Gastroesophageal sphincter (tissue), 4 donors: Measurements from ENCODE around the gene CPED1. TPM values are rescaled to one million over a fixed set of nuclear protein-coding genes. Genes with fewer than 3 reads are reported as not detected.

Source experiments
- ATAC-seq: fragments of 150-250 bp; one replicate; pipeline ENCODE4 v1.9.1; 2016; ENCODE audit warnings: mild to moderate bottlenecking, moderate library complexity
- H3K27ac ChIP-seq, 4 donors: fragments of 200-600 bp; sonication (generic) in 3 of 4; 1 replicate in 3 of 4; 2 replicates in 1 of 4; pipeline ENCODE4 v1.5.1; 2016 to 2019
- H3K27me3 ChIP-seq: fragments of 200-600 bp; sonication (generic); one replicate; pipeline ENCODE4 v1.5.1; 2019
- H3K36me3 ChIP-seq, 2 donors: fragments of 200-600 bp; sonication (generic); one replicate each; pipeline ENCODE4 v1.5.1; 2019; ENCODE audit warnings: control low read depth in 1 of 2
- H3K4me1 ChIP-seq, 3 donors: fragments of 200-600 bp; sonication (generic); 1 replicate in 2 of 3; 2 replicates in 1 of 3; pipeline ENCODE4 v1.5.1; 2016 to 2019; ENCODE audit warnings: control low read depth in 2 of 3
- H3K4me3 ChIP-seq, 2 donors: fragments of 200-600 bp; sonication (generic); one replicate each; pipeline ENCODE4 v1.5.1; 2019; ENCODE audit warnings: mild to moderate bottlenecking in 1 of 2, moderate library complexity in 1 of 2
- H3K9me3 ChIP-seq, 3 donors: fragments of 200-600 bp; sonication (generic); one replicate each; pipeline ENCODE4 v1.5.1; 2017 to 2019; ENCODE audit warnings: control low read depth in 2 of 3
- CTCF ChIP-seq, 4 experiments: fragments of 200-600 bp in 2 of 4; fragments of 450-650 bp in 2 of 4; sonication (generic) in 1 of 4; IDR thresholded peaks; one replicate each; pipeline ENCODE4 v1.5.1; 2017 to 2019; ENCODE audit warnings: antibody characterized with exemption in 4 of 4, mild to moderate bottlenecking in 2 of 4, moderate library complexity in 2 of 4
- EP300 ChIP-seq: sonication (generic); formaldehyde crosslinking; IDR thresholded peaks from one replicate; pipeline ENCODE4 v1.6.1; 2017; ENCODE audit warnings: antibody characterized with exemption, mild to moderate bottlenecking
- POLR2A ChIP-seq, 2 donors: fragments of 450-650 bp; IDR thresholded peaks; one replicate each; pipeline ENCODE4 v1.6.1; 2017; ENCODE audit warnings: antibody characterized with exemption in 2 of 2, mild to moderate bottlenecking in 2 of 2, moderate library complexity in 1 of 2
- POLR2AphosphoS5 ChIP-seq: sonication (generic); formaldehyde crosslinking; IDR thresholded peaks from one replicate; pipeline ENCODE4 v1.6.1; 2017; ENCODE audit warnings: antibody characterized with exemption
- WGBS, 2 donors: methylation state at CpG; one replicate each; pipeline ENCODE4 v1.1.5; 2018; ENCODE audit warnings: low coverage in 1 of 2; 5-methylcytosine and 5-hydroxymethylcytosine counted together
- total RNA-seq, 4 donors: library from RNA; depleted of rRNA; stranded (reverse); fragments of >200 nt; gene quantifications; one replicate each; pipeline ENCODE4 v1.1.0, GENCODE V29; 2016

The CPED1 gene
- total RNA-seq, 4 donors from 2014 or later = 35.1 to 97.7 (median 60.5) TPM

- no peaks in the 10 kb centered on the region for H3K9me3 ChIP-seq
- peaks cover 5 to 86% (median 8%) of the 10 kb centered on the region in 3 donors for H3K4me1 ChIP-seq
- no peak overlapping the region for H3K4me3 ChIP-seq
- ATAC-seq = no peak
- H3K36me3 ChIP-seq = no peaks in the 10 kb centered on the region
- no peaks in the 10 kb centered on the region for H3K27me3 ChIP-seq
- TF ChIP-seq CTCF (IDR thresholded peaks at IDR 0.05) (no peak), POLR2A (IDR thresholded peaks at IDR 0.05) (no peak), POLR2AphosphoS5 (no peak), EP300 (no peak)
- peak overlapping the region in 2 of 4 donors; percentile 3 to 45 for H3K27ac ChIP-seq
- WGBS, 2 donors = 100% methylated on average over 1 to 2 of the region's 2 CpGs
Observed at GRCh38 chr7:120995654-120996053, 7.1 kb downstream of the CPED1 start.

- TF ChIP-seq EP300 (no peak), POLR2AphosphoS5 (peak; percentile 46), CTCF (IDR thresholded peaks at IDR 0.05) (peak in 1 of 4 experiments; percentile 12)
- Histone ChIP-seq H3K27ac (peak overlapping the region in 2 of 4 donors; percentile 3 to 45), H3K4me3 (no peak overlapping the region), H3K36me3 (no peaks in the 10 kb centered on the region), H3K27me3 (no peaks in the 10 kb centered on the region), H3K4me1 (peaks cover 4 to 86% (median 8%) of the 10 kb centered on the region in 3 donors), H3K9me3 (no peaks in the 10 kb centered on the region)
- ATAC-seq = peak; percentile 34
- WGBS, 2 donors = 85% methylated on average over 2 of the region's 2 CpGs; no CpG with 5 or more reads in 1 of the 2 donors
Observed at GRCh38 chr7:120996333-120996987, 7.9 kb downstream of the CPED1 start.

- peak overlapping the region in 1 of 4 donors; percentile 3 for H3K27ac ChIP-seq
- no peak for ATAC-seq
- H3K9me3 ChIP-seq = no peaks in the 10 kb centered on the region
- H3K27me3 ChIP-seq = no peaks in the 10 kb centered on the region
- peaks cover 4 to 86% (median 8%) of the 10 kb centered on the region in 3 donors for H3K4me1 ChIP-seq
- no peaks in the 10 kb centered on the region for H3K36me3 ChIP-seq
- H3K4me3 ChIP-seq = no peak overlapping the region
- TF ChIP-seq POLR2AphosphoS5 (no peak), CTCF (IDR thresholded peaks at IDR 0.05) (no peak), POLR2A (IDR thresholded peaks at IDR 0.05) (no peak), EP300 (no peak)
Observed at GRCh38 chr7:120996988-120997345, 8.5 kb downstream of the CPED1 start.

GRCh38 chr7:120997882-120998474 is 9.5 kb downstream of the CPED1 start:
- no peaks in the 10 kb centered on the region for H3K27me3 ChIP-seq
- H3K9me3 ChIP-seq = no peaks in the 10 kb centered on the region
- H3K36me3 ChIP-seq = no peaks in the 10 kb centered on the region
- TF ChIP-seq POLR2A (IDR thresholded peaks at IDR 0.05) (no peak), POLR2AphosphoS5 (no peak), CTCF (IDR thresholded peaks at IDR 0.05) (no peak), EP300 (no peak)
- H3K4me1 ChIP-seq = peaks cover 0 to 86% (median 8%) of the 10 kb centered on the region in 3 donors
- ATAC-seq = no peak
- peak overlapping the region in 1 of 4 donors; percentile 44 for H3K27ac ChIP-seq
- no peak overlapping the region for H3K4me3 ChIP-seq
- 77 to 84% methylated on average over 7 of the region's 7 CpGs for WGBS, 2 donors

GRCh38 chr7:120998520-120998919 is 10.0 kb downstream of the CPED1 start:
- 50 to 86% methylated on average over 1 of the region's 1 CpG for WGBS, 2 donors
- Histone ChIP-seq H3K4me1 (peaks cover 0 to 85% (median 6%) of the 10 kb centered on the region in 3 donors), H3K27ac (peak overlapping the region in 1 of 4 donors; percentile 44), H3K27me3 (no peaks in the 10 kb centered on the region), H3K4me3 (no peak overlapping the region), H3K9me3 (no peaks in the 10 kb centered on the region), H3K36me3 (no peaks in the 10 kb centered on the region)
- TF ChIP-seq POLR2A (IDR thresholded peaks at IDR 0.05) (no peak), CTCF (IDR thresholded peaks at IDR 0.05) (no peak), EP300 (no peak), POLR2AphosphoS5 (no peak)
- no peak for ATAC-seq
